GM12864 (cell line): ENCODE data around the gene SLC25A53.

Experiments used
- DNase-seq: peaks from one replicate; pipeline ENCODE4 v3.0.0-alpha.2; 2011; ENCODE audit warnings: low read depth
- H3K4me3 ChIP-seq: 2 replicates; pipeline ENCODE4 v1.5.1; 2011; ENCODE audit warnings: mild to moderate bottlenecking, low read depth, low read length, control low read depth
- TF ChIP-seq, protein P1 (sequence below): IDR thresholded peaks from 2 replicates; pipeline ENCODE4 v1.5.1; 2011; ENCODE audit warnings: low read depth, mild to moderate bottlenecking, moderate library complexity, low read length, control low read depth, inconsistent platforms; ENCODE audit errors: missing control alignments

The SLC25A53 gene

DNA sequence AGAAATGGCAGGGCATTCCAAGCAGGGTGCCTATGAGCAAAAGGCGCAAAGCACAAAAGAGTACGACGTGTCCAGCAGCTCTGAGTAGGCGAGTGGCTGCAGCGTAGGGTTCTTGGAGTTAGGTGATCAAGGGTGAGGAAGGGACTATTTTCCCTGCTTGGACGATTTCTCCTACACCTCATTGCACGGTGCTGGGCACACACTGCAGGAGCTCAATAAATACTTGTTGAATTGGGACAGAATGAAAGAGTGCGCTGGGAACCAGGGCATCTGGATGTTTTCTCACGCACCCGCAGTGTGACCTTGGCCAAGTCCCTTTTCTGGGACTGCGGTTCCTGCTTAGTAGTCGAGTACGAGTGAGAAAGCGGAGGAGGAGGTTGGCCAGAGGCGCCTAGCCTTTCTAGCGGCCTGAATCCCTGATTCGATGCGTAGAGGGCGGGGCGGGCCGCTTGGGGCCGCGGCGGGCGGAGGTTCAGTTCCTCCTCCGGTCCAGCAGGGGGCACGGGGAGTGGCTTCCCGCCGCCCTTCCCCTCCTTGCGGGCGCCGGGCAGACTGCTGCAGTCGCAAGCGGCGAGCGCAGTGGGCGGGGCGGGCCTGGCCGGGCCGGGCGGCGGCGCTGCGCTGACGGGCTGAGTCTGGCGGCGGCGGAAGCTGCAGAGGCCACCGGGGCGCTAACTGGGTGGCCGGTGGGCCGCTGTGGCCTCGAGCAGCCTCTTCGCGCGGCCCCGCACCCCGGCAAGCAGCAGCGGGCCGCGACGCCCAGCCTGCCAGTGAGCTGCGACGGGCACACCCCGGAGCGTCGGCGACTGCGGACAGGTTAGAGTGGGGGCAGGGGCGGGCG, 9.3 kb upstream of the SLC25A53 start, which contains the start of gene FAM199X:
Gene FAM199X, plus strand, starts transcription at position 560 of the 841 bp plus-strand sequence. CDS start 333 bp downstream, outside the sequence.
- TF ChIP-seq, protein P1, sequence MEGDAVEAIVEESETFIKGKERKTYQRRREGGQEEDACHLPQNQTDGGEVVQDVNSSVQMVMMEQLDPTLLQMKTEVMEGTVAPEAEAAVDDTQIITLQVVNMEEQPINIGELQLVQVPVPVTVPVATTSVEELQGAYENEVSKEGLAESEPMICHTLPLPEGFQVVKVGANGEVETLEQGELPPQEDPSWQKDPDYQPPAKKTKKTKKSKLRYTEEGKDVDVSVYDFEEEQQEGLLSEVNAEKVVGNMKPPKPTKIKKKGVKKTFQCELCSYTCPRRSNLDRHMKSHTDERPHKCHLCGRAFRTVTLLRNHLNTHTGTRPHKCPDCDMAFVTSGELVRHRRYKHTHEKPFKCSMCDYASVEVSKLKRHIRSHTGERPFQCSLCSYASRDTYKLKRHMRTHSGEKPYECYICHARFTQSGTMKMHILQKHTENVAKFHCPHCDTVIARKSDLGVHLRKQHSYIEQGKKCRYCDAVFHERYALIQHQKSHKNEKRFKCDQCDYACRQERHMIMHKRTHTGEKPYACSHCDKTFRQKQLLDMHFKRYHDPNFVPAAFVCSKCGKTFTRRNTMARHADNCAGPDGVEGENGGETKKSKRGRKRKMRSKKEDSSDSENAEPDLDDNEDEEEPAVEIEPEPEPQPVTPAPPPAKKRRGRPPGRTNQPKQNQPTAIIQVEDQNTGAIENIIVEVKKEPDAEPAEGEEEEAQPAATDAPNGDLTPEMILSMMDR, result peak; percentile 50

DNA sequence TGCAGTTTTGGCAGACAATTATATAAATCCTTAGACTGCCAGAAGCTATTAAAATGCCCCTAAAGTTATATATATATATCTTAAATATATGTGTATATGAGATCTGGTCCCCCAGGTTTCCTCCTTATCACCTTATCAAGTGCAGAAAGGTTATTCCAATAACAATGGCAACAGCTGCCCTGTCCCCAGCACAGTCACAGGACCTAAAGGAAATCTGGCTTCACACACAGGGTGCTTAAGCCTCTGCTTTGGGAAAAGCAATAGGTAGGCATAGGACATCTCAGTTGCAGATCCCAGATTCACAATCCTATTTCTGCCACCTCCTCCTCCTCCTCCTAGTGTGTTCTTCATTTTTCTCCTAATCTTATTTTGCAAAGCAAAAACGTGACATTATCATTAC, 5.8 kb downstream of the SLC25A53 start:
- TF ChIP-seq, protein P1, result no peak
- no peak for DNase-seq

More for the DNA sequence above, 9.3 kb upstream of the SLC25A53 start, which contains the start of gene FAM199X:
- H3K4me3 ChIP-seq, result peak within 1 kb of the TSS; percentile 93
- peak; percentile 61 for DNase-seq

DNA sequence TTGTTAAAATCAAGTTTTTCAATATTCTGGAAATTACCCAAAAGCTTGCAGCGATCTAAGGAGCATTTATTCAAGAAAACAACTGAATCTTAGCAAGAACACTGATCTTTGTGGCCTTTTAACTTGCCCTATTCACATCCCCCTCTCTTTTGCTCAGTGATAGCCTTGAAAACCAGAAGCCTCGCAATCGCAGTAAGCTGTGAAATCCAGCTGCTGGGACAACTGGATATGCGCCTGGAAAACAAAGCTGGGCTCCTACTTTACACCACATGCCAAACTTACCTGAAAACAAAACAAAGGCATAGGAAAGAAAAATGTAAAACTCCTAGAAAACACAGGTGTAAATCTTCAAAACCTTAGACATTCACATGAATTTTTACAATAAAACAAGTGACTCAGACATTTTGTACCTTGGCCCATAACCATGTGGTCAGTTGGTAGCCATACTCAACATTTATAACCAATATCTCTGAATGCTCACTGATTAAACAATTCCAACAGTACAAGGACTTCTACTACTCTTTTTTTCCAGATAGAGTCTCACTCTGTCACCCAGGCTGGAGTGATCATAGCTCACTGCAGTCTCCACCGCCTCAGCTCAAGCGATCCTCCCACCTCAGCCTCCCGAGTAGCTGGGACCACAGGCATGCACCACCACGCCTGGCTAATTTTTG, 15.6 kb downstream of the SLC25A53 start:
- no peak for DNase-seq
- no peak overlapping the region for H3K4me3 ChIP-seq
- TF ChIP-seq, protein P1, result no peak

More for the DNA sequence above, 5.8 kb downstream of the SLC25A53 start:
- H3K4me3 ChIP-seq, result no peak overlapping the region

DNA sequence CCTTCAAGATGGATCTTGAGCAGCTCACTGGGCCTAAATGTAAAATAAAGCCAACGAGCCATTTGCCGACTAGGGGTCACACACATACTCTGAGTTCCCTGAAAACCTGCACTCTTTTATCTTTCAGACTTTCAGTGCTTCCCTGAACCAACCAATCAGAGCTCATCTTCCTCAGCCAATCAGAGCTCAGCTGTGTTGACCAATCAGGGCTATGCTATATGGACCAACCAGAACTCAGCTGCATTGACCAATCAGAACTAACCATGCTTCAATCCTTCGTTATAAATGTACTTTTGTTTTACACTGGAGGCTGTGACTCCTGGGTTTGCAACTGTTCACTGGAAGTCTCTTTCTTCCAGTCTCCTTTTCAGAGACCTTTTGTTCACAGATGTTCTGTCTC, 19.3 kb downstream of the SLC25A53 start:
- DNase-seq, result no peak
- H3K4me3 ChIP-seq, result no peak overlapping the region
- TF ChIP-seq, protein P1, result no peak

DNA sequence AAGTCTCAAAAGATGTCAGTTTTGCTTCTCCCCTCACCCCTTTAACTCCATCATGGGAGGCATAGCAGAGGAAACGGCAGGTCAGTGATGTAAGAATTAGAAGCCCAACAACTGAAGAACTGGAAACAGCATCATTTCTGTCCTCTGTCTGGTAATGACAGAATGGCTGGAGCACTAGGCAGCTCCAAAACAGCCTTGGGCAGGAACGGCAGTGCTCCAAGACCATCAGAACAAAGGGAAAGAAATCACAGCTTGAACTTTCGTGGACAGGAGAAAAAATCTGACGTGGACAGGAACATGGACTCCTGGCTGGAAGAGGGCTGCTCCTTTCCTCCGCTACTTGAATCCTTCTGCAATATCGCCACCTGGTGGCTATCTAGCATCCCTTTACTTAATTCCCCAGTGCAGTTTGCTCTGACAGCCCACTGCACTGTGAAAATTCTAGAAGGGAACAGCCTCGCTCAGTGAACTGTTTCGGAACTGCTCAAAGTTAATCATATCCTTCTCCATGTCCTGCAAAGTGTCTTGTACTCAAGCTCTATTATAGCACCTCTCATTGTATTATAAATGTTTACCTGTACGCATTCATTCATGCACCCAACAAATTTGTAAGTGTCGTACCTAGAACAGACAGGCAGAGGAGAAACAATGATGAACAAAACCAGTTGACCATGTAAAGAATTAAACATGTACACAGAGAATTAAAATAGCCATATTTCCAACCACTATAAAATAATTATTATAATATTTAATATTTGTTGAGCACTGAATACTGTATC, 20.4 kb downstream of the SLC25A53 start:
- H3K4me3 ChIP-seq, result no peak overlapping the region
- DNase-seq, result no peak
- TF ChIP-seq, protein P1, result peak; percentile 64

DNA sequence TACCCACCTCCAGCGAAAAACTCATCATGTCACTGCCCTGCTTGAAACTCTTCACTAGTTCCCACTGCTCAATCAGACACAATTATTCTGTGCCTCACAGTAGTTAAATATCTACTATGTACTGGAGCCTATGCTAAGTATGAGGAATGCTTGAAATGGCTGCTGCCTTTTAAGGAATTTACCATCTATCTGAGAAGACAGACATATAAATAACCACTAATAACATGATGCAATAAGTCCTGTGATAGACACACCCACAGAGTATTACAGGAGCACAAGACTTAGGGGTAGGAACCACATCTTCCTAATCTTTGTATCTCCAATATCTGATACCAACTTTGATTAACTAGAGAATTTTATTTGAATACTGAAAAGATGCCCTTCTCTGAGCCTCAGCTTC, 21.1 kb downstream of the SLC25A53 start:
- DNase-seq, result no peak
- TF ChIP-seq, protein P1, result no peak
- H3K4me3 ChIP-seq, result no peak overlapping the region
